PC-3 (cell line): ENCODE results near the gene TAOK2.

Experiments used
- CTCF ChIP-seq: fragments of 300-600 bp; sonication (generic); conservative IDR thresholded peaks from 2 replicates; pipeline ENCODE4 v1.5.1; 2017; ENCODE audit warnings: antibody characterized with exemption, low read depth, mild to moderate bottlenecking, low read length
- EZH2 ChIP-seq: fragments of 300-600 bp; sonication (generic); IDR thresholded peaks from one replicate; pipeline ENCODE4 v1.6.1; 2017; ENCODE audit warnings: antibody characterized with exemption, mild to moderate bottlenecking, low read length; ENCODE audit not compliant: unreplicated experiment
- EZH2phosphoT487 ChIP-seq: fragments of 300-600 bp; sonication (generic); IDR thresholded peaks from 2 replicates; pipeline ENCODE4 v1.6.1; 2018; ENCODE audit warnings: mild to moderate bottlenecking, antibody characterized with exemption, low read length, borderline replicate concordance

- TF ChIP-seq CTCF: no peak
- no peak for TF ChIP-seq EZH2
- no peak for TF ChIP-seq EZH2phosphoT487
These were observed 25.9 kb downstream of the TAOK2 start for GRCh38 chr16:29999605-30000004.
